NCI-H2196 treated with DMSO at 0.1 percent for 48 hours (cell line): Measurements from ENCODE around the gene MAML2.

Source experiments
- DNase-seq: peaks from one replicate; lab custom pipeline; 2025; ENCODE audit not compliant: unreplicated experiment; lab: John Stamatoyannopoulos, UW

Gene MAML2

GRCh38 chr11:96215826-96216225 lies 127.2 kb downstream of the MAML2 start:
- DNase-seq = no peak

- DNase-seq = no peak
Measured at GRCh38 chr11:96215110-96215782, 127.7 kb downstream of the MAML2 start.

- no peak for DNase-seq
Measured at GRCh38 chr11:96214777-96215109, 128.3 kb downstream of the MAML2 start.

- no peak for DNase-seq
Measured at GRCh38 chr11:96213500-96213899, 129.5 kb downstream of the MAML2 start.

GRCh38 chr11:96211436-96211835 lies 131.6 kb downstream of the MAML2 start:
- no peak for DNase-seq

- no peak for DNase-seq
Measured at GRCh38 chr11:96207459-96208449, 135.2 kb downstream of the MAML2 start.

- no peak for DNase-seq
Measured at GRCh38 chr11:96206955-96207354, 136.0 kb downstream of the MAML2 start.

GRCh38 chr11:96205460-96205809 lies 137.6 kb downstream of the MAML2 start:
- DNase-seq = no peak

GRCh38 chr11:96204721-96205459 lies 138.1 kb downstream of the MAML2 start:
- no peak for DNase-seq

GRCh38 chr11:96204366-96204659 lies 138.7 kb downstream of the MAML2 start:
- DNase-seq = no peak

GRCh38 chr11:96203567-96204365 lies 139.2 kb downstream of the MAML2 start:
- DNase-seq = no peak

- no peak for DNase-seq
Measured at GRCh38 chr11:96200243-96200642, 142.8 kb downstream of the MAML2 start.

GRCh38 chr11:96199563-96200025 lies 143.4 kb downstream of the MAML2 start:
- DNase-seq = no peak

GRCh38 chr11:96197801-96198701 lies 144.9 kb downstream of the MAML2 start:
- no peak for DNase-seq

GRCh38 chr11:96197103-96197502 lies 145.9 kb downstream of the MAML2 start:
- no peak for DNase-seq

GRCh38 chr11:96196181-96196662 lies 146.8 kb downstream of the MAML2 start:
- no peak for DNase-seq

GRCh38 chr11:96195671-96196070 lies 147.3 kb downstream of the MAML2 start:
- DNase-seq = no peak

GRCh38 chr11:96194581-96195374 lies 148.2 kb downstream of the MAML2 start:
- no peak for DNase-seq
